PC-3 (cell line): ENCODE data around the gene DCLRE1B. TPM values are rescaled to one million over a fixed set of nuclear protein-coding genes. Genes with fewer than 3 reads are reported as not detected.

Experiments used
- ATAC-seq: fragments of 200-7000 bp; cut with Tn5 transposase; 2 replicates; pipeline ENCODE4 v1.9.1; 2020; ENCODE audit warnings: mild to moderate bottlenecking, moderate library complexity
- BruUV-seq: library from RNA; stranded (reverse); fragments of 400-500 nt; replicated peaks from 2 replicates; lab custom pipeline; 2021; lab: Mats Ljungman, UMichigan
- CTCF ChIA-PET: fragments of 300-600 bp; sonication (Branson Sonifier 250); formaldehyde crosslinking; loops from one replicate; lab custom pipeline; 2022; ENCODE audit warnings: antibody characterized with exemption; lab: Charles Lee
- POLR2A ChIA-PET: fragments of 300-600 bp; sonication (Branson Sonifier 250); formaldehyde crosslinking; loops from one replicate; lab custom pipeline; 2022; ENCODE audit warnings: antibody characterized with exemption; ENCODE audit not compliant: unreplicated experiment; lab: Charles Lee
- DNase-seq: peaks from one replicate; pipeline ENCODE4 v3.0.0-alpha.2; 2015
- H2AFZ ChIP-seq: fragments of 300-600 bp; sonication (generic); 2 replicates; pipeline ENCODE4 v1.6.0; 2016; ENCODE audit warnings: antibody characterized with exemption, low read length
- H3F3A ChIP-seq: fragments of 300-600 bp; sonication (generic); one replicate; pipeline ENCODE4 v1.6.0; 2017; ENCODE audit warnings: antibody characterized with exemption, low read length, control low read depth, mild to moderate bottlenecking; ENCODE audit not compliant: unreplicated experiment
- H3K27ac ChIP-seq: fragments of 300-600 bp; sonication (generic); 2 replicates; pipeline ENCODE4 v1.5.1; 2016; ENCODE audit warnings: mild to moderate bottlenecking, low read length
- H3K27me3 ChIP-seq: fragments of 300-600 bp; sonication (generic); 2 replicates; pipeline ENCODE4 v1.6.1; 2016; ENCODE audit warnings: low read length, mixed read lengths
- H3K36me3 ChIP-seq: fragments of 300-600 bp; sonication (generic); 2 replicates; pipeline ENCODE4 v1.6.1; 2016; ENCODE audit warnings: low read depth, mixed run types, low read length, mixed read lengths
- H3K4me1 ChIP-seq: fragments of 300-600 bp; sonication (generic); 2 replicates; pipeline ENCODE4 v1.5.1; 2016; ENCODE audit warnings: low read length; ENCODE audit not compliant: insufficient read depth
- H3K4me2 ChIP-seq: fragments of 300-600 bp; sonication (generic); 2 replicates; pipeline ENCODE4 v1.6.0; 2016; ENCODE audit warnings: low read length
- H3K4me3 ChIP-seq: fragments of 300-600 bp; sonication (generic); 2 replicates; pipeline ENCODE4 v1.5.1; 2016; ENCODE audit warnings: mild to moderate bottlenecking, low read length, mixed read lengths
- H3K79me2 ChIP-seq: fragments of 300-600 bp; sonication (generic); 2 replicates; pipeline ENCODE4 v1.6.1; 2017; ENCODE audit warnings: low read length, mixed read lengths
- H3K9ac ChIP-seq: fragments of 300-600 bp; sonication (generic); 2 replicates; pipeline ENCODE4 v1.6.0; 2016; ENCODE audit warnings: mild to moderate bottlenecking, low read length
- H3K9me2 ChIP-seq: fragments of 300-600 bp; sonication (generic); replicated peaks from 2 replicates; pipeline ENCODE4 v1.6.1; 2016; ENCODE audit warnings: mixed run types, low read length, mixed read lengths
- H3K9me3 ChIP-seq: fragments of 300-600 bp; sonication (generic); 2 replicates; pipeline ENCODE4 v1.6.1; 2016; ENCODE audit warnings: low read length, mixed read lengths
- H4K20me1 ChIP-seq: fragments of 300-600 bp; sonication (generic); 2 replicates; pipeline ENCODE4 v1.6.1; 2016; ENCODE audit warnings: low read length, mixed read lengths
- CTCF ChIP-seq: fragments of 300-600 bp; sonication (generic); conservative IDR thresholded peaks from 2 replicates; pipeline ENCODE4 v1.5.1; 2017; ENCODE audit warnings: antibody characterized with exemption, low read depth, mild to moderate bottlenecking, low read length
- EZH2 ChIP-seq: fragments of 300-600 bp; sonication (generic); IDR thresholded peaks from one replicate; pipeline ENCODE4 v1.6.1; 2017; ENCODE audit warnings: antibody characterized with exemption, mild to moderate bottlenecking, low read length; ENCODE audit not compliant: unreplicated experiment
- EZH2phosphoT487 ChIP-seq: fragments of 300-600 bp; sonication (generic); IDR thresholded peaks from 2 replicates; pipeline ENCODE4 v1.6.1; 2018; ENCODE audit warnings: mild to moderate bottlenecking, antibody characterized with exemption, low read length, borderline replicate concordance
- intact Hi-C: fragments of 100-400 bp; cut with micrococcal nuclease; formaldehyde crosslinking; loops from 2 replicates; pipeline ENCODE4 v1.9.0; 2023
- total RNA-seq: library from RNA; depleted of rRNA; stranded (reverse); fragments of >200 nt; gene quantifications from 2 replicates; pipeline ENCODE4 v1.2.3, GENCODE V29; 2014

DCLRE1B gene
- total RNA-seq, 1 experiment from 2014 or later, result 12.6 TPM

GRCh38 chr1:113937146-113937545, 32.0 kb downstream of the DCLRE1B start:
- Histone ChIP-seq H3K79me2 (peaks cover 86% of the 10 kb centered on the region), H3K27ac (no peak overlapping the region), H3K4me2 (peak overlapping the region; percentile 27; the same call in 1 of the 2 replicates), H3K36me3 (peaks cover 12% of the 10 kb centered on the region), H3K27me3 (no peaks in the 10 kb centered on the region), H3K4me3 (no peak overlapping the region), H4K20me1 (peaks cover 39% of the 10 kb centered on the region), H3K9ac (no peak overlapping the region), H3K9me3 (no peaks in the 10 kb centered on the region), H3F3A (peaks cover 5% of the 10 kb centered on the region), H2AFZ (no peak overlapping the region), H3K4me1 (peaks cover 20% of the 10 kb centered on the region), H3K9me2 (no peaks in the 10 kb centered on the region)
- DNase-seq, result peak; percentile 55
- intact Hi-C loops, result no loop called here
- ChIA-PET CTCF (no interaction called here), POLR2A (no interaction called here)
- TF ChIP-seq EZH2 (no peak), EZH2phosphoT487 (no peak), CTCF (no peak)
- peak; percentile 96 for ATAC-seq
- BruUV-seq, result no TSS peak

GRCh38 chr1:113938192-113938591, 33.1 kb downstream of the DCLRE1B start:
- H3K9ac ChIP-seq, result no peak overlapping the region
- no peak for DNase-seq
- TF ChIP-seq CTCF (no peak), EZH2phosphoT487 (no peak), EZH2 (no peak)
- intact Hi-C loops, result no loop called here
- H3K9me3 ChIP-seq, result no peaks in the 10 kb centered on the region
- no peak for ATAC-seq
- BruUV-seq, result no TSS peak
- POLR2A ChIA-PET, result interaction anchor here (0.6 kb wide), 2 partner anchors 14 to 701 kb away, joined by 3 to 7 read pairs; no protein-coding TSS in a partner anchor
- H3K4me1 ChIP-seq, result peaks cover 19% of the 10 kb centered on the region
- H4K20me1 ChIP-seq, result peaks cover 32% of the 10 kb centered on the region
- no peak overlapping the region for H3K4me3 ChIP-seq
- H3F3A ChIP-seq, result peaks cover 5% of the 10 kb centered on the region
- peaks cover 80% of the 10 kb centered on the region for H3K79me2 ChIP-seq
- CTCF ChIA-PET, result no interaction called here
- no peak overlapping the region for H3K27ac ChIP-seq
- H3K36me3 ChIP-seq, result peaks cover 14% of the 10 kb centered on the region
- no peaks in the 10 kb centered on the region for H3K27me3 ChIP-seq
- H3K4me2 ChIP-seq, result no peak overlapping the region
- H3K9me2 ChIP-seq, result no peaks in the 10 kb centered on the region
- H2AFZ ChIP-seq, result no peak overlapping the region

- BruUV-seq, result TSS peak; percentile 31
- Histone ChIP-seq H3K9me2 (no peaks in the 10 kb centered on the region), H4K20me1 (peaks cover 26% of the 10 kb centered on the region), H3K9me3 (no peaks in the 10 kb centered on the region), H3K27ac (no peak overlapping the region), H3F3A (peaks cover 5% of the 10 kb centered on the region), H3K36me3 (peaks cover 23% of the 10 kb centered on the region), H3K27me3 (no peaks in the 10 kb centered on the region), H3K4me2 (no peak overlapping the region), H3K79me2 (peaks cover 73% of the 10 kb centered on the region), H3K9ac (no peak overlapping the region), H3K4me3 (no peak overlapping the region), H2AFZ (no peak overlapping the region), H3K4me1 (peaks cover 19% of the 10 kb centered on the region)
- POLR2A ChIA-PET, result interaction anchor here (0.6 kb wide), 1 partner anchor 8 kb away, joined by 19 read pairs; no protein-coding TSS in a partner anchor
- CTCF ChIA-PET, result no interaction called here
- intact Hi-C loops, result no loop called here
- ATAC-seq (no peak), DNase-seq (no peak)
- no peak for TF ChIP-seq EZH2phosphoT487
- TF ChIP-seq EZH2, result no peak
- no peak for TF ChIP-seq CTCF
These were observed 35.5 kb downstream of the DCLRE1B start for GRCh38 chr1:113940365-113941244.
